NB4 (cell line): ENCODE results near the gene CHIA.

Experiments used
- DNase-seq: peaks from one replicate; pipeline ENCODE4 v3.0.0; 2010; ENCODE audit warnings: low read depth
- H3K4me3 ChIP-seq: one replicate; pipeline ENCODE4 v1.5.1; 2011; ENCODE audit warnings: mild to moderate bottlenecking, low read depth, low read length, moderate library complexity
- CTCF ChIP-seq: IDR thresholded peaks from one replicate; pipeline ENCODE4 v1.5.1; 2012; ENCODE audit warnings: low read depth, low read length
- MAX ChIP-seq: IDR thresholded peaks from 2 replicates; pipeline ENCODE4 v1.6.1; 2011; ENCODE audit warnings: low read depth, low read length
- MYC ChIP-seq: IDR thresholded peaks from 2 replicates; pipeline ENCODE4 v1.6.1; 2011; ENCODE audit warnings: low read depth, low read length
- POLR2A ChIP-seq: IDR thresholded peaks from 2 replicates; pipeline ENCODE4 v1.6.1; 2011; ENCODE audit warnings: mild to moderate bottlenecking; ENCODE audit not compliant: insufficient read length; ENCODE audit errors: extremely low read depth

The CHIA gene

GRCh38 chr1:111252786-111253185 is 37.9 kb upstream of the CHIA start:
- no peak for DNase-seq
- no peak for TF ChIP-seq POLR2A
- TF ChIP-seq MAX, result no peak
- no peak for TF ChIP-seq CTCF
- TF ChIP-seq MYC, result no peak
- H3K4me3 ChIP-seq, result no peak overlapping the region

GRCh38 chr1:111253876-111254275 is 36.8 kb upstream of the CHIA start:
- no peak for TF ChIP-seq MYC
- no peak overlapping the region for H3K4me3 ChIP-seq
- no peak for DNase-seq

GRCh38 chr1:111256988-111257658 is 33.5 kb upstream of the CHIA start:
- no peak for DNase-seq
- TF ChIP-seq MYC, result no peak
- no peak for TF ChIP-seq POLR2A
- no peak for TF ChIP-seq CTCF
- TF ChIP-seq MAX, result no peak
- no peak overlapping the region for H3K4me3 ChIP-seq

- DNase-seq, result no peak
- H3K4me3 ChIP-seq, result no peak overlapping the region
- TF ChIP-seq MYC (no peak), MAX (no peak), CTCF (no peak), POLR2A (no peak)
These were observed 22.7 kb upstream of the CHIA start for GRCh38 chr1:111267801-111268508.

- no peak for DNase-seq
- H3K4me3 ChIP-seq, result no peak overlapping the region
These were observed 20.7 kb upstream of the CHIA start for GRCh38 chr1:111269825-111270406.

More at GRCh38 chr1:111269825-111270406, 20.7 kb upstream of the CHIA start:
- TF ChIP-seq CTCF, result no peak
- no peak for TF ChIP-seq MAX
- TF ChIP-seq MYC, result no peak
- no peak for TF ChIP-seq POLR2A
